H1 (cell line): Measurements from ENCODE around the gene NR2C2. TPM values are rescaled to one million over a fixed set of nuclear protein-coding genes. Genes with fewer than 3 reads are reported as not detected.

ENCODE experiments used
- CTCF ChIA-PET: fragments of 300-600 bp; sonication (Branson Sonifier 250); formaldehyde crosslinking; loops from one replicate; lab custom pipeline; 2021; ENCODE audit not compliant: partially characterized antibody; lab: Charles Lee
- POLR2A ChIA-PET: fragments of 300-600 bp; sonication (Branson Sonifier 250); formaldehyde crosslinking; loops from one replicate; lab custom pipeline; 2021; ENCODE audit warnings: inconsistent platforms; ENCODE audit not compliant: partially characterized antibody; lab: Charles Lee
- DNase-seq, 2 experiments: peaks; one replicate each; pipeline versions ENCODE4 v3.0.0 to v3.0.0-alpha.2; 2010 to 2022; ENCODE audit warnings: low spot score in 2 of 2, low read depth in 1 of 2, mixed read lengths in 1 of 2
- FAIRE-seq: peaks from 2 replicates; lab custom pipeline; 2011; peaks lifted over from hg19 to GRCh38; lab: Jason Lieb, UNC
- H2AFZ ChIP-seq: 2 replicates; pipeline ENCODE4 v1.8.1; 2012; ENCODE audit warnings: low read length, inconsistent platforms
- H2AK5ac ChIP-seq: 2 replicates; pipeline ENCODE4 v1.6.1; 2013; ENCODE audit warnings: low read depth, low read length
- H2BK120ac ChIP-seq: replicated peaks from 2 replicates; pipeline ENCODE3; 2013; ENCODE audit warnings: low read depth, low read length, inconsistent platforms
- H2BK12ac ChIP-seq: 2 replicates; pipeline ENCODE4 v1.6.1; 2013; ENCODE audit warnings: low read depth, low read length
- H2BK15ac ChIP-seq: 2 replicates; pipeline ENCODE4 v1.6.1; 2013; ENCODE audit warnings: low read length
- H2BK20ac ChIP-seq: 2 replicates; pipeline ENCODE4 v1.6.1; 2013; ENCODE audit warnings: low read length
- H2BK5ac ChIP-seq: 2 replicates; pipeline ENCODE4 v1.6.1; 2013; ENCODE audit warnings: low read depth, low read length
- H3K14ac ChIP-seq: 2 replicates; pipeline ENCODE4 v1.6.1; 2013; ENCODE audit warnings: inconsistent platforms; ENCODE audit not compliant: insufficient read length
- H3K18ac ChIP-seq: 2 replicates; pipeline ENCODE4 v1.6.1; 2013; ENCODE audit warnings: low read length; ENCODE audit errors: extremely low read depth
- H3K23ac ChIP-seq: 2 replicates; pipeline ENCODE4 v1.6.1; 2013; ENCODE audit warnings: inconsistent platforms; ENCODE audit not compliant: insufficient read length
- H3K23me2 ChIP-seq: 2 replicates; pipeline ENCODE4 v1.6.1; 2013; ENCODE audit warnings: low read depth, low read length
- H3K27ac ChIP-seq: 2 replicates; pipeline ENCODE4 v1.6.1; 2011; ENCODE audit warnings: low read depth, low read length, inconsistent platforms
- H3K27me3 ChIP-seq, 4 experiments: replicated peaks in 1 of 4; 1 replicate in 1 of 4; 2 replicates in 3 of 4; pipeline versions ENCODE4 v1.6.1 to v1.8.1; 2011 to 2013; ENCODE audit warnings: low read length in 3 of 4, mild to moderate bottlenecking in 3 of 4, inconsistent platforms in 2 of 4, mixed read lengths in 2 of 4, moderate library complexity in 1 of 4; ENCODE audit not compliant: control insufficient read depth in 3 of 4, insufficient read depth in 3 of 4; ENCODE audit errors: extremely low read depth in 1 of 4
- H3K36me3 ChIP-seq, 4 experiments: 2 replicates each; pipeline versions ENCODE4 v1.6.1 to v1.8.1; 2011 to 2013; ENCODE audit warnings: mild to moderate bottlenecking in 4 of 4, low read length in 3 of 4, moderate library complexity in 2 of 4, control low read depth in 1 of 4, inconsistent platforms in 1 of 4; ENCODE audit not compliant: insufficient read depth in 4 of 4, control insufficient read depth in 2 of 4
- H3K4ac ChIP-seq: replicated peaks from 2 replicates; pipeline ENCODE3; 2013; ENCODE audit warnings: low read length, low read depth, mixed read lengths, inconsistent platforms; ENCODE audit not compliant: insufficient read length
- H3K4me1 ChIP-seq, 4 experiments: replicated peaks in 1 of 4; 1 replicate in 1 of 4; 2 replicates in 3 of 4; pipeline versions ENCODE4 v1.6.1 to v1.8.1; 2011 to 2013; ENCODE audit warnings: low read length in 3 of 4, inconsistent platforms in 2 of 4, mixed read lengths in 1 of 4; ENCODE audit not compliant: insufficient read depth in 4 of 4, control insufficient read depth in 3 of 4
- H3K4me2 ChIP-seq, 2 experiments: 2 replicates each; pipeline versions ENCODE4 v1.6.1 to v1.8.1; 2011 to 2013; ENCODE audit warnings: low read depth in 2 of 2, low read length in 2 of 2, control low read depth in 1 of 2, inconsistent platforms in 1 of 2, mild to moderate bottlenecking in 1 of 2; ENCODE audit not compliant: insufficient read depth in 1 of 2
- H3K4me3 ChIP-seq, 4 experiments: fragments of 200-600, 300-600 bp in 1 of 4; sonication (generic), shearing (Covaris generic), sonication (Bioruptor Twin) in 1 of 4; 2 replicates each; pipeline versions ENCODE4 v1.5.1 to v1.8.1; 2011 to 2016; ENCODE audit warnings: low read length in 4 of 4, low read depth in 3 of 4, control low read depth in 2 of 4, inconsistent platforms in 2 of 4, mild to moderate bottlenecking in 2 of 4, mixed read lengths in 1 of 4, moderate library complexity in 1 of 4; ENCODE audit not compliant: insufficient read depth in 2 of 4; ENCODE audit errors: extremely low read depth in 1 of 4
- H3K56ac ChIP-seq: replicated peaks from 2 replicates; pipeline ENCODE3; 2013; ENCODE audit warnings: low read depth, mild to moderate bottlenecking, mixed read lengths, low read length, inconsistent platforms; ENCODE audit not compliant: insufficient read length
- H3K79me1 ChIP-seq: 2 replicates; pipeline ENCODE4 v1.6.1; 2013; ENCODE audit warnings: low read depth, low read length, control low read depth
- H3K79me2 ChIP-seq, 2 experiments: 2 replicates each; pipeline versions ENCODE4 v1.6.1 to v1.8.1; 2012 to 2013; ENCODE audit warnings: low read length in 2 of 2, mild to moderate bottlenecking in 2 of 2, inconsistent platforms in 1 of 2; ENCODE audit not compliant: insufficient read depth in 2 of 2, control insufficient read depth in 1 of 2
- H3K9ac ChIP-seq, 4 experiments: replicated peaks in 1 of 4; 1 replicate in 1 of 4; 2 replicates in 3 of 4; pipeline versions ENCODE4 v1.6.1 to v1.8.1; 2011 to 2013; ENCODE audit warnings: low read depth in 3 of 4, low read length in 3 of 4, control low read depth in 2 of 4, mild to moderate bottlenecking in 2 of 4, moderate library complexity in 2 of 4, inconsistent platforms in 1 of 4; ENCODE audit errors: extremely low read depth in 1 of 4
- H3K9me3 ChIP-seq, 2 experiments: 2 replicates each; pipeline versions ENCODE4 v1.6.1 to v1.8.1; 2012 to 2013; ENCODE audit warnings: mild to moderate bottlenecking in 2 of 2, moderate library complexity in 2 of 2, control low read depth in 1 of 2, inconsistent platforms in 1 of 2, low read depth in 1 of 2, low read length in 1 of 2, mixed read lengths in 1 of 2; ENCODE audit not compliant: insufficient read depth in 2 of 2
- H4K20me1 ChIP-seq, 2 experiments: replicated peaks in 1 of 2; 2 replicates each; pipeline versions ENCODE3 to v1.8.1; 2011 to 2013; ENCODE audit warnings: inconsistent platforms in 2 of 2, low read length in 2 of 2, mild to moderate bottlenecking in 1 of 2; ENCODE audit not compliant: insufficient read depth in 2 of 2, control insufficient read depth in 1 of 2
- H4K5ac ChIP-seq: 2 replicates; pipeline ENCODE4 v1.6.1; 2013; ENCODE audit warnings: low read length, low read depth, mixed read lengths, inconsistent platforms; ENCODE audit not compliant: insufficient read length
- H4K8ac ChIP-seq: 2 replicates; pipeline ENCODE4 v1.8.0; 2013; ENCODE audit warnings: mild to moderate bottlenecking, moderate library complexity, low read length, inconsistent platforms; ENCODE audit not compliant: insufficient read depth; ENCODE audit errors: extremely low read depth
- H4K91ac ChIP-seq: replicated peaks from 2 replicates; pipeline ENCODE3; 2013; ENCODE audit warnings: low read length, mixed read lengths, inconsistent platforms; ENCODE audit not compliant: insufficient read length
- BCL11A ChIP-seq, 2 experiments: IDR thresholded peaks; one replicate each; pipeline ENCODE4 v1.6.1; 2011; ENCODE audit warnings: low read depth in 2 of 2, low read length in 2 of 2, mild to moderate bottlenecking in 2 of 2
- SRF ChIP-seq: IDR thresholded peaks from 2 replicates; pipeline ENCODE4 v1.6.1; 2011; ENCODE audit warnings: mild to moderate bottlenecking, low read depth, low read length, moderate library complexity
- TCF12 ChIP-seq: IDR thresholded peaks from 2 replicates; pipeline ENCODE4 v1.6.1; 2011; ENCODE audit warnings: low read depth, mild to moderate bottlenecking, low read length
- WGBS, 2 experiments: shearing (Covaris generic) in 1 of 2; methylation state at CpG; one replicate each; pipeline versions ENCODE4 v1.1.6 to v1.1.7; 2013 to 2015; ENCODE audit warnings: low lambda C conversion rate in 2 of 2, mixed read lengths in 2 of 2, inconsistent platforms in 1 of 2, low coverage in 1 of 2, missing lambda C conversion rate in 1 of 2; ENCODE audit not compliant: insufficient replicate concordance in 2 of 2, insufficient coverage in 1 of 2, insufficient read length in 1 of 2; ENCODE audit errors: extremely low coverage in 1 of 2, missing lambda C conversion rate in 1 of 2; 5-methylcytosine and 5-hydroxymethylcytosine counted together
- polyA plus RNA-seq, 7 experiments: library from polyadenylated mRNA; depleted of rRNA in 3 of 7; stranded (reverse) in 5 of 7; unstranded in 2 of 7; fragments of >200 nt in 5 of 7; fragments of 200-250 nt in 2 of 7; gene quantifications; 1 replicate in 5 of 7; 2 replicates in 1 of 7; 4 replicates in 1 of 7; pipeline versions ENCODE4 v1.2.1 to v1.2.3, GENCODE V29; 2011 to 2013; ENCODE audit warnings: missing spikeins in 2 of 7, mixed read lengths in 2 of 7
- total RNA-seq: library from RNA; stranded (reverse); fragmentation: NEBNext Ultra II Directional; extraction: Animal tissue kit (Norgen Biotek cat#: 25700); gene quantifications from 2 replicates; pipeline ENCODE4 v1.2.1, GENCODE V29; 2021
- TF ChIP-seq, protein P1 (sequence below): IDR thresholded peaks from 2 replicates; pipeline ENCODE4 v1.6.1; 2011; ENCODE audit warnings: low read length, improper control_type of control experiment

The NR2C2 gene
- total and polyA plus RNA-seq, 2 of the 8 experiments (the other 6 are each of a cell fraction or from before 2014, with no cell fraction given) = 16.6 to 44.4 TPM

DNA sequence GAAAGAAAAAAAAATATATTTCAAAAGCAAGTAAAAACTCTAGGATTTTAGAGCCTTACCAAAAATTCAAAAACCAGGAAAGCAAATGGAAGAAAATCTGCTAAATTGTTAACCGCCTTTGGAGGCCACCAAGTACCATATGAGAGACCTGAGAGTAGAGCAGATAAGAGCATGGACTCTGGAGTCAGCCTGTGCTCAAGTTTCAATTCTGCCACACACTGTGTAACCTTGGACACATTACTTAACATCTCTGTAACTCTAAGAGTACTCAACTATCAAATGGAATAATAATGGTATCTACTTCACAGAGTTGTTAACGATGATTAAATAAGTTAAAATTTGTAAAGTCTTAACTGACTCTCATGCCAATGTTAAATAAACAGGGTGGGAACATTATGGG is 138.9 kb downstream of the NR2C2 start:
- H3K27me3 ChIP-seq = no peaks in the 10 kb centered on the region
- H2BK120ac ChIP-seq = no peak overlapping the region
- H4K20me1 ChIP-seq = peaks cover 0 to 3% of the 10 kb centered on the region in 2 experiments
- peaks cover 6 to 24% (median 15%) of the 10 kb centered on the region in 4 experiments; a peak in 6 of 8 replicates for H3K36me3 ChIP-seq
- H3K56ac ChIP-seq = no peak overlapping the region
- no peak overlapping the region for H3K18ac ChIP-seq
- WGBS, 2 experiments = 93% methylated on average over 2 of the region's 2 CpGs; no CpG with 5 or more reads in 1 of the 2 experiments
- no peak overlapping the region for H4K5ac ChIP-seq
- no peak overlapping the region for H2BK20ac ChIP-seq
- no peak overlapping the region for H2AFZ ChIP-seq
- H3K4ac ChIP-seq = no peak overlapping the region
- no peaks in the 10 kb centered on the region for H3K9me3 ChIP-seq
- no peak overlapping the region for H2BK12ac ChIP-seq
- no peaks in the 10 kb centered on the region for H3K79me2 ChIP-seq
- H3K23ac ChIP-seq = no peak overlapping the region
- H3K23me2 ChIP-seq = no peaks in the 10 kb centered on the region
- no peak overlapping the region for H3K27ac ChIP-seq
- no peak overlapping the region for H2BK5ac ChIP-seq
- H3K79me1 ChIP-seq = no peaks in the 10 kb centered on the region
- H2AK5ac ChIP-seq = no peak overlapping the region
- H3K4me3 ChIP-seq = no peak overlapping the region
- DNase-seq = no peak
- no peak overlapping the region for H3K14ac ChIP-seq
- H3K4me1 ChIP-seq = no peaks in the 10 kb centered on the region
- POLR2A ChIA-PET = no interaction called here
- no peak overlapping the region for H4K8ac ChIP-seq
- H4K91ac ChIP-seq = no peak overlapping the region
- no peak overlapping the region for H3K9ac ChIP-seq
- FAIRE-seq = no peak
- CTCF ChIA-PET = interaction anchor here (0.6 kb wide), 1 partner anchor 29 kb away, joined by 6 read pairs; no protein-coding TSS in a partner anchor
- no peak for TF ChIP-seq BCL11A (IDR thresholded peaks at IDR 0.05; ENCODE audit: low read depth in 2 of 2, low read length in 2 of 2)
- no peak for TF ChIP-seq TCF12
- no peak for TF ChIP-seq SRF
- TF ChIP-seq, protein P1, sequence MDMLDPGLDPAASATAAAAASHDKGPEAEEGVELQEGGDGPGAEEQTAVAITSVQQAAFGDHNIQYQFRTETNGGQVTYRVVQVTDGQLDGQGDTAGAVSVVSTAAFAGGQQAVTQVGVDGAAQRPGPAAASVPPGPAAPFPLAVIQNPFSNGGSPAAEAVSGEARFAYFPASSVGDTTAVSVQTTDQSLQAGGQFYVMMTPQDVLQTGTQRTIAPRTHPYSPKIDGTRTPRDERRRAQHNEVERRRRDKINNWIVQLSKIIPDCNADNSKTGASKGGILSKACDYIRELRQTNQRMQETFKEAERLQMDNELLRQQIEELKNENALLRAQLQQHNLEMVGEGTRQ = no peak
- H3K4me2 ChIP-seq = no peak overlapping the region
- H2BK15ac ChIP-seq = no peak overlapping the region
